Caco-2 (cell line): ENCODE data around the gene IGFN1. TPM values are rescaled to one million over a fixed set of nuclear protein-coding genes. Genes with fewer than 3 reads are reported as not detected.

ENCODE experiments used
- BruUV-seq: library from RNA; stranded (reverse); fragments of 400-500 nt; replicated peaks from 2 replicates; lab custom pipeline; 2021; lab: Mats Ljungman, UMichigan
- CTCF ChIA-PET: fragments of 300-600 bp; sonication (Branson Sonifier 250); formaldehyde crosslinking; loops from one replicate; lab custom pipeline; 2022; ENCODE audit warnings: antibody characterized with exemption; lab: Charles Lee
- POLR2A ChIA-PET: fragments of 300-600 bp; sonication (Branson Sonifier 250); formaldehyde crosslinking; loops from one replicate; lab custom pipeline; 2022; ENCODE audit warnings: antibody characterized with exemption; lab: Charles Lee
- DNase-seq, 2 experiments: peaks; one replicate each; pipeline versions ENCODE4 v3.0.0 to v3.0.0-alpha.2; 2020 to 2022
- H3K27me3 ChIP-seq: replicated peaks from 2 replicates; pipeline ENCODE4 v1.6.0; 2011; ENCODE audit warnings: low read length; ENCODE audit not compliant: control insufficient read depth, insufficient read depth
- H3K36me3 ChIP-seq: 2 replicates; pipeline ENCODE4 v1.5.1; 2011; ENCODE audit warnings: low read length; ENCODE audit not compliant: control insufficient read depth, insufficient read depth
- H3K4me1 ChIP-seq: fragments of 250-450 bp; sonication (Bioruptor Pico); 2 replicates; pipeline ENCODE4 v1.5.1; 2020; ENCODE audit warnings: mild to moderate bottlenecking
- H3K4me3 ChIP-seq: 2 replicates; pipeline ENCODE4 v1.5.1; 2011; ENCODE audit warnings: low read depth, mild to moderate bottlenecking, control low read depth, low read length
- H3K9me3 ChIP-seq: fragments of 250-450 bp; sonication (Bioruptor Pico); 2 replicates; pipeline ENCODE4 v1.5.1; 2020; ENCODE audit warnings: mild to moderate bottlenecking, moderate library complexity
- H3K27ac Mint-ChIP-seq: one replicate; pipeline ENCODE4 v1.8.0; 2022; ENCODE audit warnings: mixed read lengths; ENCODE audit not compliant: unreplicated experiment
- H3K27me3 Mint-ChIP-seq: one replicate; pipeline ENCODE4 v1.8.0; 2022; ENCODE audit warnings: mixed read lengths; ENCODE audit not compliant: insufficient read depth, unreplicated experiment
- H3K36me3 Mint-ChIP-seq: one replicate; pipeline ENCODE4 v1.8.0; 2022; ENCODE audit warnings: mild to moderate bottlenecking, mixed read lengths; ENCODE audit not compliant: insufficient read depth, unreplicated experiment
- H3K4me1 Mint-ChIP-seq: one replicate; pipeline ENCODE4 v1.8.0; 2022; ENCODE audit warnings: low read depth, mixed read lengths; ENCODE audit not compliant: unreplicated experiment
- H3K4me3 Mint-ChIP-seq: one replicate; pipeline ENCODE4 v1.8.0; 2022; ENCODE audit warnings: mild to moderate bottlenecking, moderate library complexity, mixed read lengths; ENCODE audit not compliant: unreplicated experiment
- H3K9me3 Mint-ChIP-seq: one replicate; pipeline ENCODE4 v1.8.0; 2022; ENCODE audit warnings: mixed read lengths; ENCODE audit not compliant: unreplicated experiment
- intact Hi-C: fragments of 100-400 bp; cut with micrococcal nuclease; formaldehyde crosslinking; loops from one replicate; pipeline ENCODE4 v1.10.0; 2022; ENCODE audit not compliant: unreplicated experiment
- total RNA-seq: library from RNA; stranded (reverse); gene quantifications from 2 replicates; pipeline ENCODE4 v1.2.3, GENCODE V29; 2022
- TF ChIP-seq, protein P1 (sequence below), 2 experiments: fragments of 200-600 bp in 1 of 2; IDR thresholded peaks; 1 replicate in 1 of 2; 2 replicates in 1 of 2; pipeline versions ENCODE4 v1.5.1 to v1.8.0; 2011 to 2022; ENCODE audit warnings: antibody characterized with exemption in 1 of 2, control low read depth in 1 of 2, inconsistent platforms in 1 of 2, low read depth in 1 of 2, low read length in 1 of 2, mild to moderate bottlenecking in 1 of 2, moderate library complexity in 1 of 2; ENCODE audit not compliant: insufficient read depth in 1 of 2, severe bottlenecking in 1 of 2, unreplicated experiment in 1 of 2

Gene IGFN1
- total RNA-seq, 1 experiment from 2014 or later, result 0.23 TPM

DNA sequence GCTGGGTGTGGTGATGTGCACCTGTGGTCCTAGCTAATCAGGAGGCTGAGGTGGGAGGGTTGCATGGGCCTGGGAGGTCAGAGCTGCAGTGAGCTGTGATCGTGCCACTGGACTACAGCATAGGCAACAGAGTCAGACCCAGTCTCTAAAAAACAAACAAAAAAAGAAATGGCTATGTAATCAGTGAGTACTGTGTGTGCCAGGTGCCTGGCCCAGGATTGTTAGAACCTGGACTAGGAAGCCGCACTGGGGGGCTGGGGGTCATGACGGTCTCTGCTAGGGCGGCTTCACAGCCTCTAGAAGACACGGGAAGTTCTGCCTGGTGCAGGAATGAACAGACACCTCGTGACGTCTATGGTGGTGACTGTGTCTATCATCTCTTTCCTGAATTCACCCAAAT lies 44.8 kb upstream of the IGFN1 start:
- TF ChIP-seq, protein P1, sequence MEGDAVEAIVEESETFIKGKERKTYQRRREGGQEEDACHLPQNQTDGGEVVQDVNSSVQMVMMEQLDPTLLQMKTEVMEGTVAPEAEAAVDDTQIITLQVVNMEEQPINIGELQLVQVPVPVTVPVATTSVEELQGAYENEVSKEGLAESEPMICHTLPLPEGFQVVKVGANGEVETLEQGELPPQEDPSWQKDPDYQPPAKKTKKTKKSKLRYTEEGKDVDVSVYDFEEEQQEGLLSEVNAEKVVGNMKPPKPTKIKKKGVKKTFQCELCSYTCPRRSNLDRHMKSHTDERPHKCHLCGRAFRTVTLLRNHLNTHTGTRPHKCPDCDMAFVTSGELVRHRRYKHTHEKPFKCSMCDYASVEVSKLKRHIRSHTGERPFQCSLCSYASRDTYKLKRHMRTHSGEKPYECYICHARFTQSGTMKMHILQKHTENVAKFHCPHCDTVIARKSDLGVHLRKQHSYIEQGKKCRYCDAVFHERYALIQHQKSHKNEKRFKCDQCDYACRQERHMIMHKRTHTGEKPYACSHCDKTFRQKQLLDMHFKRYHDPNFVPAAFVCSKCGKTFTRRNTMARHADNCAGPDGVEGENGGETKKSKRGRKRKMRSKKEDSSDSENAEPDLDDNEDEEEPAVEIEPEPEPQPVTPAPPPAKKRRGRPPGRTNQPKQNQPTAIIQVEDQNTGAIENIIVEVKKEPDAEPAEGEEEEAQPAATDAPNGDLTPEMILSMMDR (IDR thresholded peaks at IDR 0.05; ENCODE audit: insufficient read depth in 1 of 2, low read depth in 1 of 2, low read length in 1 of 2, severe bottlenecking in 1 of 2, unreplicated experiment in 1 of 2), result no peak
- Histone ChIP-seq H3K4me3 (no peak overlapping the region), H3K36me3 (peaks cover 10% of the 10 kb centered on the region; the same call in 1 of the 2 replicates), H3K4me1 (no peaks in the 10 kb centered on the region; the same call in 1 of the 2 replicates), H3K9me3 (no peaks in the 10 kb centered on the region), H3K27me3 (no peaks in the 10 kb centered on the region)
- no TSS peak for BruUV-seq
- H3K27me3 Mint-ChIP-seq, result no peaks in the 10 kb centered on the region
- H3K9me3 Mint-ChIP-seq, result no peaks in the 10 kb centered on the region
- POLR2A ChIA-PET, result no interaction called here
- no peaks in the 10 kb centered on the region for H3K4me1 Mint-ChIP-seq
- no peak overlapping the region for H3K4me3 Mint-ChIP-seq
- H3K36me3 Mint-ChIP-seq, result peaks cover 41% of the 10 kb centered on the region
- intact Hi-C loops, result no loop called here
- CTCF ChIA-PET, result no interaction called here
- DNase-seq, result no peak
- no peak overlapping the region for H3K27ac Mint-ChIP-seq

DNA sequence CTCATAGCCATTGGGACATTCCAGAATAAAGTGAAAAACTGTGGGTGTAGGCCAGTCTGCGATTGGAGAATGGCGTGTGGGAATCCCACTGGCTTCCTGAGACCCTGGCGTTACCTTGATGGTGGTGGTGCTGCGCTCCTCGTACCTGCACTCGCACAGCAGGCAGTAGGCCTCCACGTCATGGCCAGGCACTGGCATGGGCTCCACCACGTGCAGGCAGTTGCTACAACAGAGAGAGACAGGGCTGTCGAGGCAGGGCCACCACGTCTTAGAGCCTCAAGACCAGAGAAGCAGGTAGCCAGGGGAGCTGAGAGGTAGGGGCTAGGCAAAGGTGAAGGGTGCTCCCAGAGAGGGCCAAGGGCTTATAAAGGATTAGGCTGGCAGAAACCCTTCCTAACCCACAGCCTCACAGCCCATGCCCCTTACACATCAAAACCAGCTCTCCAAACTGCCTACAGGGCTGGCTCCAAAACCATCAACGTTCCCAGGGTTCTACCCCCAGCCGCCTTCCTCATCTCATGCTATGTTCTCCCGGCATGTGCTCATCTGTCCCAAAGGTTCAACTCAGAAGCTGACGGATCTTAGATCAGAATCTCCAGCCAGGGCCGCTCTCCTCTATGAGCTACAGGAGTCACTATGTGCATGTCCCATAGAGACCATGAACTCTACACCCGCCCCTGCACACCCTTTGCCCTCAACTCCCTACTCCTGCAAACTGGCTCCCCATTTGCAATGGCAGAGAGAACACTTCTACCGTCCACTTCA lies 43.8 kb upstream of the IGFN1 start:
- no TSS peak for BruUV-seq
- TF ChIP-seq, protein P1 (IDR thresholded peaks at IDR 0.05; ENCODE audit: insufficient read depth in 1 of 2, low read depth in 1 of 2, low read length in 1 of 2, severe bottlenecking in 1 of 2, unreplicated experiment in 1 of 2), result no peak
- intact Hi-C loops, result no loop called here
- peaks cover 43% of the 10 kb centered on the region for H3K36me3 Mint-ChIP-seq
- Histone ChIP-seq H3K4me3 (no peak overlapping the region), H3K36me3 (peaks cover 10% of the 10 kb centered on the region), H3K27me3 (no peaks in the 10 kb centered on the region), H3K4me1 (no peaks in the 10 kb centered on the region), H3K9me3 (no peaks in the 10 kb centered on the region)
- H3K27me3 Mint-ChIP-seq, result no peaks in the 10 kb centered on the region
- no peak for DNase-seq
- no peaks in the 10 kb centered on the region for H3K9me3 Mint-ChIP-seq
- ChIA-PET CTCF (no interaction called here), POLR2A (no interaction called here)
- H3K27ac Mint-ChIP-seq, result no peak overlapping the region
- H3K4me3 Mint-ChIP-seq, result no peak overlapping the region
- H3K4me1 Mint-ChIP-seq, result no peaks in the 10 kb centered on the region

- Histone ChIP-seq H3K4me1 (no peaks in the 10 kb centered on the region), H3K9me3 (no peaks in the 10 kb centered on the region), H3K27me3 (no peaks in the 10 kb centered on the region), H3K4me3 (no peak overlapping the region), H3K36me3 (peaks cover 10% of the 10 kb centered on the region)
- TF ChIP-seq, protein P1 (IDR thresholded peaks at IDR 0.05; ENCODE audit: insufficient read depth in 1 of 2, low read depth in 1 of 2, low read length in 1 of 2, severe bottlenecking in 1 of 2, unreplicated experiment in 1 of 2), result no peak
- DNase-seq, result no peak
- CTCF ChIA-PET, result no interaction called here
- Mint-ChIP-seq H3K36me3 (peaks cover 39% of the 10 kb centered on the region), H3K9me3 (no peaks in the 10 kb centered on the region), H3K27ac (no peak overlapping the region), H3K4me1 (no peaks in the 10 kb centered on the region), H3K4me3 (no peak overlapping the region), H3K27me3 (no peaks in the 10 kb centered on the region)
- POLR2A ChIA-PET, result no interaction called here
- intact Hi-C loops, result no loop called here
- BruUV-seq, result no TSS peak
Observed at GRCh38 chr1:201147396-201148015, 43.1 kb upstream of the IGFN1 start.
